GM23248 (cell line): Measurements from ENCODE around the gene ARIH2.

Experiments used
- EZH2 ChIP-seq: fragments of 200-600 bp; sonication (generic); IDR thresholded peaks from 2 replicates; pipeline ENCODE4 v1.6.1; 2018; ENCODE audit warnings: antibody characterized with exemption, mild to moderate bottlenecking; ENCODE audit not compliant: insufficient read depth, poor library complexity, severe bottlenecking
- EZH2phosphoT487 ChIP-seq: fragments of 200-600 bp; sonication (generic); IDR thresholded peaks from 2 replicates; pipeline ENCODE4 v1.6.1; 2018; ENCODE audit warnings: antibody characterized with exemption, moderate library complexity, mild to moderate bottlenecking, low read depth; ENCODE audit not compliant: insufficient read depth

DNA sequence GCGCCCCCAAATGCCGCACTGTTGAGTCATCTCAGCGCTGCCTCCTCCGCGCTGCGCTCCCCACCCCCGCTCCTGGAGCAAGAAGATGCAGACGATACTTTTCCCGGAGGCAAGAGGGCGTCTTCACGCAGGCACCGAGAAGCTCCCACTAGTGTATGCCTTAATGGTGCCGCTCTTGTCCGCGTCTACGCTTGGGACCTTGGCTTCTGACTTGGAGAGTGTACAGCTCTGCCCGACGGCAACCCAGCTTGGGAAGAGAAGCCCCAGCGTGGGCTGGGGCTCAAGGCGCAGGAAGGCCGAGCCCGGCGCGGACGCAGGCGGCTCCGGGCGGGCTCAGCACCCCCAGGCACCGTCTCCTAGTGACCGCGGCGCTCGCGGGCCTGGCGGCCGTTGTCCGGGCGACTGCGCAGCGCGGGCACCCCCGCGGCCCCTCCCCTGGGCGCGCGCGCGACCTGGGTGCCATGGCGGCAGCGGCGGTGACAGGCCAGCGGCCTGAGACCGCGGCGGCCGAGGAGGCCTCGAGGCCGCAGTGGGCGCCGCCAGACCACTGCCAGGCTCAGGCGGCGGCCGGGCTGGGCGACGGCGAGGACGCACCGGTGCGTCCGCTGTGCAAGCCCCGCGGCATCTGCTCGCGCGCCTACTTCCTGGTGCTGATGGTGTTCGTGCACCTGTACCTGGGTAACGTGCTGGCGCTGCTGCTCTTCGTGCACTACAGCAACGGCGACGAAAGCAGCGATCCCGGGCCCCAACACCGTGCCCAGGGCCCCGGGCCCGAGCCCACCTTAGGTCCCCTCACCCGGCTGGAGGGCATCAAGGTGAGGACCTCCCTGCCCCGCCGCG is 71.4 kb downstream of the ARIH2 start, which contains the start of gene P4HTM:
- TF ChIP-seq EZH2, result no peak
- no peak for TF ChIP-seq EZH2phosphoT487
